Endothelial cell of umbilical vein (primary cell): Measurements from ENCODE around the gene VPS37C. TPM values are rescaled to one million over a fixed set of nuclear protein-coding genes. Genes with fewer than 3 reads are reported as not detected.

Experiments
- BruUV-seq: library from RNA; stranded (reverse); fragments of 400-500 nt; replicated peaks from 2 replicates; lab custom pipeline; 2021; lab: Mats Ljungman, UMichigan
- CTCF ChIA-PET: fragments of 300-600, 350-600 bp; sonication (Branson Sonifier 250); formaldehyde crosslinking; loops from one replicate; lab custom pipeline; 2021; ENCODE audit warnings: antibody characterized with exemption, inconsistent platforms; lab: Charles Lee
- POLR2A ChIA-PET: fragments of 300-600, 350-600 bp; sonication (Branson Sonifier 250); formaldehyde crosslinking; loops from one replicate; lab custom pipeline; 2021; ENCODE audit warnings: antibody characterized with exemption, inconsistent platforms; lab: Charles Lee
- DNase-seq: peaks from one replicate; pipeline ENCODE4 v3.0.0-alpha.2; 2011; ENCODE audit warnings: low read depth, low spot score
- FAIRE-seq: peaks from 2 replicates; lab custom pipeline; 2011; peaks lifted over from hg19 to GRCh38; lab: Jason Lieb, UNC
- H2AFZ ChIP-seq: 2 replicates; pipeline ENCODE4 v1.6.0; 2012; ENCODE audit warnings: low read depth, low read length, control low read depth, inconsistent platforms
- H3K27ac ChIP-seq: 2 replicates; pipeline ENCODE4 v1.5.1; 2011; ENCODE audit warnings: low read depth, mild to moderate bottlenecking, control low read depth, low read length, moderate library complexity; ENCODE audit not compliant: insufficient read depth
- H3K27me3 ChIP-seq, 2 experiments: 2 replicates each; pipeline versions ENCODE4 v1.6.0 to v1.6.1; 2011; ENCODE audit warnings: low read length in 2 of 2, mixed read lengths in 1 of 2; ENCODE audit not compliant: control insufficient read depth in 2 of 2, insufficient read depth in 2 of 2
- H3K36me3 ChIP-seq, 2 experiments: 2 replicates in 1 of 2; 3 replicates in 1 of 2; pipeline ENCODE4 v1.5.1; 2011; ENCODE audit warnings: low read length in 2 of 2, mild to moderate bottlenecking in 1 of 2, moderate library complexity in 1 of 2; ENCODE audit not compliant: control insufficient read depth in 2 of 2, insufficient read depth in 2 of 2; ENCODE audit errors: extremely low read depth in 1 of 2
- H3K4me1 ChIP-seq: 3 replicates; pipeline ENCODE4 v1.5.1; 2011; ENCODE audit warnings: mild to moderate bottlenecking, low read length; ENCODE audit not compliant: control insufficient read depth, insufficient read depth; ENCODE audit errors: extremely low read depth
- H3K4me2 ChIP-seq: 2 replicates; pipeline ENCODE4 v1.6.1; 2011; ENCODE audit warnings: low read length, control low read depth, mixed read lengths; ENCODE audit not compliant: insufficient read depth
- H3K4me3 ChIP-seq, 3 experiments: fragments of 200-600 bp in 1 of 3; sonication (generic), shearing (Covaris generic) in 1 of 3; replicated peaks in 1 of 3; 2 replicates each; pipeline ENCODE4 v1.5.1; 2011 to 2016; ENCODE audit warnings: control low read depth in 3 of 3, low read length in 3 of 3, mild to moderate bottlenecking in 2 of 3, inconsistent platforms in 1 of 3, low read depth in 1 of 3, moderate library complexity in 1 of 3; ENCODE audit not compliant: insufficient read depth in 1 of 3
- H3K79me2 ChIP-seq: 2 replicates; pipeline ENCODE4 v1.6.0; 2012; ENCODE audit warnings: low read length, inconsistent platforms; ENCODE audit not compliant: control insufficient read depth, insufficient read depth
- H3K9ac ChIP-seq: replicated peaks from 2 replicates; pipeline ENCODE3; 2011; ENCODE audit warnings: low read length, control low read depth; ENCODE audit not compliant: insufficient read depth; ENCODE audit errors: extremely low read depth
- H3K9me1 ChIP-seq: replicated peaks from 3 replicates; pipeline ENCODE4 v1.6.0; 2011; ENCODE audit warnings: mild to moderate bottlenecking, low read length; ENCODE audit not compliant: control insufficient read depth, insufficient read depth; ENCODE audit errors: extremely low read depth
- H3K9me3 ChIP-seq: replicated peaks from 2 replicates; pipeline ENCODE4 v1.5.1; 2012; ENCODE audit warnings: low read length, inconsistent platforms; ENCODE audit not compliant: control insufficient read depth, insufficient read depth
- H4K20me1 ChIP-seq: replicated peaks from 2 replicates; pipeline ENCODE3; 2011; ENCODE audit warnings: mild to moderate bottlenecking, low read length; ENCODE audit not compliant: control insufficient read depth, insufficient read depth; ENCODE audit errors: extremely low read depth
- CTCF ChIP-seq, 2 donors: IDR thresholded peaks; 1 replicate in 1 of 2; 2 replicates in 1 of 2; pipeline ENCODE4 v1.5.1; 2011; ENCODE audit warnings: low read length in 2 of 2, mild to moderate bottlenecking in 2 of 2, moderate library complexity in 2 of 2, control low read depth in 1 of 2, inconsistent platforms in 1 of 2, low read depth in 1 of 2; ENCODE audit not compliant: insufficient read depth in 1 of 2; ENCODE audit errors: extremely low read depth in 1 of 2
- EZH2 ChIP-seq: IDR thresholded peaks from 2 replicates; pipeline ENCODE4 v1.6.1; 2012; ENCODE audit warnings: borderline replicate concordance, low read depth, mild to moderate bottlenecking, moderate library complexity, low read length, inconsistent platforms; ENCODE audit not compliant: severe bottlenecking
- FOS ChIP-seq: IDR thresholded peaks from 2 replicates; pipeline ENCODE4 v1.6.1; 2011; ENCODE audit warnings: mild to moderate bottlenecking, low read length, moderate library complexity, borderline replicate concordance; ENCODE audit not compliant: insufficient read depth
- GATA2 ChIP-seq: IDR thresholded peaks from 2 replicates; pipeline ENCODE4 v1.7.0; 2011; ENCODE audit warnings: low read depth, mild to moderate bottlenecking, moderate library complexity, mixed read lengths, low read length; ENCODE audit not compliant: insufficient read length, insufficient read depth
- JUN ChIP-seq: IDR thresholded peaks from 2 replicates; pipeline ENCODE4 v1.6.1; 2011; ENCODE audit warnings: borderline replicate concordance, low read depth; ENCODE audit not compliant: insufficient read length, insufficient read depth
- MAX ChIP-seq: IDR thresholded peaks from 2 replicates; pipeline ENCODE4 v1.6.1; 2011; ENCODE audit not compliant: insufficient read depth, insufficient read length
- MYC ChIP-seq: IDR thresholded peaks from one replicate; pipeline ENCODE4 v1.6.1; 2011; ENCODE audit warnings: mild to moderate bottlenecking, low read depth, low read length
- POLR2A ChIP-seq: IDR thresholded peaks from 2 replicates; pipeline ENCODE4 v1.6.1; 2012; ENCODE audit warnings: low read depth, mild to moderate bottlenecking, control low read depth, low read length
- POLR2AphosphoS5 ChIP-seq: IDR thresholded peaks from 2 replicates; pipeline ENCODE4 v1.6.1; 2012; ENCODE audit warnings: low read depth, mild to moderate bottlenecking, control low read depth, low read length, moderate library complexity; ENCODE audit not compliant: insufficient read depth
- dilution Hi-C: fragments of 300-500 bp; cut with MboI; formaldehyde crosslinking; loops from one replicate; pipeline ENCODE4 v1.15.0; 2019; ENCODE audit warnings: low sequenced_read_pairs; ENCODE audit not compliant: extremely low pct_ligation_motif_present
- intact Hi-C: fragments of 100-400 bp; cut with micrococcal nuclease; formaldehyde crosslinking; loops from one replicate; pipeline ENCODE4 v1.10.0; 2022
- polyA plus RNA-seq, 4 experiments: library from polyadenylated mRNA; depleted of rRNA in 3 of 4; stranded (reverse) in 3 of 4; unstranded in 1 of 4; fragments of >200 nt; gene quantifications; 2 replicates each; pipeline versions ENCODE4 v1.2.1 to v1.2.3, GENCODE V29; 2011 to 2012; ENCODE audit warnings: missing spikeins in 1 of 4
- total RNA-seq: library from RNA; stranded (reverse); gene quantifications from 2 replicates; pipeline ENCODE4 v1.2.3, GENCODE V29; 2021

VPS37C gene
- total and polyA plus RNA-seq, 2 donors (not counting 3 experiments of a cell fraction or from before 2014, with no cell fraction given) = 17.7 to 23.4 TPM

GRCh38 chr11:61111786-61112517 lies 49.3 kb downstream of the VPS37C start:
- H3K36me3 ChIP-seq = no peaks in the 10 kb centered on the region
- no peak for TF ChIP-seq MAX
- TF ChIP-seq CTCF (IDR thresholded peaks at IDR 0.05; ENCODE audit: extremely low read depth in 1 of 2, insufficient read depth in 1 of 2, low read depth in 1 of 2, low read length in 2 of 2) = no peak
- TF ChIP-seq GATA2 = no peak
- no peak for TF ChIP-seq JUN
- no peak for TF ChIP-seq MYC
- TF ChIP-seq POLR2AphosphoS5 = no peak
- TF ChIP-seq EZH2 = no peak
- no peak for TF ChIP-seq FOS
- TF ChIP-seq POLR2A = no peak
- dilution Hi-C loops = no loop called here
- no peak for FAIRE-seq
- DNase-seq = no peak
- H3K9me3 ChIP-seq = no peaks in the 10 kb centered on the region
- POLR2A ChIA-PET = interaction anchor here (0.7 kb wide), 1 partner anchor 19 kb away, joined by 5 read pairs; no protein-coding TSS in a partner anchor
- no peak overlapping the region for H3K4me2 ChIP-seq
- CTCF ChIA-PET = interaction anchor here (0.5 to 0.9 kb wide), 2 partner anchors 17 to 31 kb away, joined by 3 read pairs; no protein-coding TSS in a partner anchor
- no peak overlapping the region for H3K4me3 ChIP-seq
- no peaks in the 10 kb centered on the region for H4K20me1 ChIP-seq
- H2AFZ ChIP-seq = no peak overlapping the region
- H3K9ac ChIP-seq = no peak overlapping the region
- no peaks in the 10 kb centered on the region for H3K9me1 ChIP-seq
- BruUV-seq = no TSS peak
- no peak overlapping the region for H3K27ac ChIP-seq
- no peaks in the 10 kb centered on the region for H3K4me1 ChIP-seq
- H3K79me2 ChIP-seq = no peaks in the 10 kb centered on the region
- intact Hi-C loops = no loop called here
- no peaks in the 10 kb centered on the region for H3K27me3 ChIP-seq
